ENCODE measurements around the gene MTMR4.
"Not testable (repeated sequence)": the region's sequence is repeated elsewhere in the genome, so short reads cannot be mapped to it uniquely, and the experiment has no call there.

Gene MTMR4

DNA sequence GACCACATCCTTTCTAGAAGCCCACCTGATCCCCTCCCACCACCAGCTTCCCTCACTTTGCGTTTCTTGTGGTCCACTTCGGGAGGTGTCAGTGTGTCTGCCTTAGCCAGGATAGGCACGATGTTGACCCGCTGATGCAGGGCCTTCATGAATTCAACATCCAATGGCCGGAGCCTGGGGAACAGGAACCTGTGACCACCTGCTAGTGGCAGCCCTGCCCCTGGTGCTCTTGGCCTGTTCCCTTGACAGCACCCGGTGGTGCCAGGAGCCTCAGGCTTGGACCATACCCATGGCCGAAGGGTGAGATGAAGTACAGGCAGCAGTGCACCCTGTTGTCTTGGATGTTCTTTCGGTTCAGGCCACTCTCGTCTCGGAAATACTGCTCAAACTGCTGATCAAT lies 7.2 kb upstream of the MTMR4 start:
- no peak for DNase-seq

DNA sequence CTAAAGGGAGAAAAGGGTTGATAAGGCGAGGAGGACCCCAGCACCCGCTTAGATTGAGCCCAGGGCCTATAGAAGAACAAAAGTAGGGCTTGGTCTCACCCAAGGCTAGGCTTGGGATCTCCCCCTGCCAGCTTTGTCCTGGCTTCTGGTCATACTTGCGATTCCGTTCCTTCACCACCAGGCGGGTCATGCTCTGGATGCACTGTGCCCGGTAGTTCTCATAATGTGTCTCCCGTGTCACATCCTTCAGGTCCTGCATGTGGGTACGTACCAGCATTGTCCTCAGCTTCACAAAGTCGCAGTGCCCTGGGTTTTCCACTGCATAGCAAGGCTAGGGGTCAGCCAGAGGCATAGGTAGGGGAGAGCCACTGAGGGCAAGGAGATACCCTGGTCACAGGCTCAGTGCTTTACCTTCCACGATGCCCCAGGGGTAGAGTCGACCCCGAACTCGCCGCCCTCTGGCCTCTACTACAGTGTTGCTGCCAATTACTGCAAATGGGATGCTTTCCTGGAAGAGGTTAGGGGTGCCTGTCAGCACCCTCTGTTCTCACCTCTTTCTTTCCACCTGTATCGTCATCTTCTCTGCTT lies 6.5 kb upstream of the MTMR4 start:
- no peak for DNase-seq

- peak; percentile 100 for DNase-seq
Observed at GRCh38 chr17:58517928-58518609, 3.6 kb upstream of the MTMR4 start.

DNA sequence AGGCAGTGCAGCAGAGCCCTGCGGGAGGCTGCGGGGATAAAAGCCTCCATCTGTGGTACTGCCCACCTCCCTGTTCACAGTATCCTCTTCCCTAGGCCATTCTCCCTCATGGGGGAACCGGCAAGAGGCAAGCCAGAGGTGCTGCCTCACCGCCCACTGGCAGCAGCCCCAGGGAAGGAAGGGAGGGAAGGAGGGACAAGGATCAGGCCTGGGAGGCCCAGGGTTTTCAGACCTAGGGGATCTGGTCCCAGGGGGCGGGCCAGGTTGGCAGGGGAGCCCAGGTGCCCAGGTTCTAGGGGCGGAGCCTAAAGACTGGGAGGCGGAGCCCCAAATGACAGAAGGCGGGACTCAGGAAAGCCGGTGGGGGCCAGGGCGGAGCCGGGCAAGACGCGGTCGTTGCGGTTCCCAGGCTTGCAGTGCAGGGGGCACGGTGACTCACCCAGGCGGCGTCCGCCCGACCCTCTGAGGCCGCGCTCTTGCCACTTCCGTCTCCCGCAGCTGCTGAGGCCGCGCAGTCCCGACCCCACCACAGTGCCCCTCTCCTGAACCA lies 3.0 kb upstream of the MTMR4 start:
- DNase-seq = no peak

GRCh38 chr17:58516644-58517377 lies 2.4 kb upstream of the MTMR4 start:
- DNase-seq = no peak

DNA sequence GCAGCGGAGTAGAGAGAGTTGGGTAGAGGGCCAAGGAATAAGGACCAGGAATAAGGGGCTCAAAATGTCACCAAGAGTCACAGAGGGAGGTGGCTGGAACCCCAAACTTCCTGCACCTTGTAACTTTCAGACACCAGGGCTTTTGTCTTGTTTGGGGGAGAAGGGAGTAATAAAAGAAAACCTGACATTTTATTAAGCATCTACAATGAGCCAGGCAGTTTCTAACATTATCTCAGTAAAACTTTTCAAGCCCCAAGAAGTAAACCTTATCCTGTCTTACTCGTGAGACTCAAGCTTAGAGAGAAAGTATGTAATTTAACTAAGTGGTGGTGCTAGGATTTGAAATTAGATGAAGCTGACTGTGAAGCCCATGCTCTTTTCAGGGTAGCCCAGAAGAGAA lies 848 bp upstream of the MTMR4 start:
- DNase-seq = no peak

DNA sequence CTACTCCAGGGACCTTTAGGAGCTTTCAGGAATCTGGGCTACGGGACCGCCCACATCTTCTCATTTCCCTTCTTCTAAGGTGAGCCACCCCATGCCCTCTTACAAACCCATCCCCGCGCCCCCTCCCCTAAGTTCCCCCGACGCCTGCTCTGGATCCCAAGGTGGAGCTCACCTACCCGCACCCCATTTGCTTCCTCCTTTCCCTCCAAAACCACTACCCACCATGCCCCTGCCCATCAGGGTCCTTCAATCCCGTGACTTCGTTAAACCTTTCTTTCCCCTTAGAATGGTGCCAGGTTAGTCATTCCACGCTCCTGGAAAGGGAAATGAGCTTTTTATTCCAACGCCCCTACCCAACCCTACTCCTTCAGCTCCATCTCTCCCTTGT lies 326 bp upstream of the MTMR4 start:
- no peak for DNase-seq

GRCh38 chr17:58513267-58513964 lies 1.0 kb downstream of the MTMR4 start:
- DNase-seq = no peak

DNA sequence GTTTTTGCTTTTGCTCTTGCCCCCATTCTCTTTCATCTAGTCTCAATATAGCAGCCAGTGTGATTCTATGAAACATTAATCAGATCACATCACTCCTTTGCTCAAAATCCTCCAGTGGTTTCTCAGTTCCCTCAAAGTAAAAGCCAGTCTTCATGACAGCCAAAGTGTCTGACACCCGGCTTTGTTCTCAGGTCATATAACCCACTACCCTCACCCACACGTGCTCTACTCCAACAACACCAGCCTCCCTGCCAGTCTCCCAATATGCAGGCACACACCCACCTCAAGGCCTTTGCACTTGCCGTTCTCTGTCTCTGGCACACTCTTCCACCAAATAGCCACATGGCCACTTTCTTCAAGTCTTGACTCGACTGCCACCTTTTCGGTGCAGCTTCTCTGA lies 4.4 kb downstream of the MTMR4 start:
- DNase-seq = no peak

DNA sequence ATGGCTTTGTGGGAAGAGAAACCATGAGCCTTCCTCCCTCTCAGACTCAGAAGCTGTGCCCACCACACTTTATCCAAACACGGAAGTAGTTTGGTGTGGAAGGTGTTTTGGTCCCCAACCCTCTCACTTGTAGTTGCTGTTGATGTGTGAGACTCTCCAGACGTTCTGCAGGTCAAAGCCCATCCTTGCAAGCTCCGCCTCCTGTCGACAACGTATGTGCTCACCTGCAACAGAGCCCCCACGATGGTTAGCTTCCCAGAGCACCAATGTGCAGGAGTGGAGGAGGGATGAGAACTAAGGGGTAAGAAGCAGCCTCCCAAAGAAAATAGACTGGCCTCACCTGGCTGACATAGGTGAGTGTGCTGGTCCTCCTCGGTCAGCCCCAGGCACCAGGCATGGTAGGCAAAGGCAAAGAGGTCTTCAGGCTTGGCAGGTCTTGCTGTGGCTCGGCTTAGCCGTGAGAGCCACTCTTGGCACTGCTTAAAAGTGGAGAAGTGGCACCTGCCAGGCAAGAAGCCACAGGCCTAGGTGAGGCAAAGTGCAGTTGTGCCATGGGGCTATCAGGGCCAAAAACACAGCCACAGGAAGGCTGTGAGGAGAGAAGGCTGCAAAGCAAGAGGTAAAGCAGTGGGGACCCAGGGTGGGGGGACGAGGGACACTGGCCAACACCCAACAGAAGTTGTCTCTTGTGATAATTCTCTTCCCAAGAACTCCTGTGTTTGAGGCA lies 5.9 kb downstream of the MTMR4 start:
- no peak for DNase-seq

DNA sequence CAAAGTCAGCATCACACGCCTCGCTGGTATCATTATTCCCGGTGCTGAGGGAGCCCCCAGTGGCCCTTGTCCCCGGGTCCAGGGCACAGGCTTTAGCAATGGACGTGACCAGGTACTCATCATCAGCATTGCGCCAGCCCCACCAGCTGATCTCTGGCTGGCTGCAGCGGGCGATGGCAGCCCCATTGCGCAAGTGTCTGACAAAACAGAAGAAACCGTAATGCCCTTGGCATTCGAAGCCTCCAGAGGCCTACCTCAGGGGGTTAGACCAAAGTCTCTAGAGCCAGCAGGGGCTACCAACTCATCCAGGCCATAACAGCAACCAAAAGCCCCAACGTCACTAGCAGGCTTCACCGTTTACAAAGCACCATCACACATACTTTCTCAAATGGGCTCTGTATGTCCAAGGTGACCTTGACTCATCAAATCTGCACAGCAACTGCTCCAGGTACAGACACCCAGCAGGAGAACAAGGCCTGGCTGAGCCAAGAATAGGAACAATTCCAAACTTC lies 7.3 kb downstream of the MTMR4 start:
- no peak for DNase-seq

DNA sequence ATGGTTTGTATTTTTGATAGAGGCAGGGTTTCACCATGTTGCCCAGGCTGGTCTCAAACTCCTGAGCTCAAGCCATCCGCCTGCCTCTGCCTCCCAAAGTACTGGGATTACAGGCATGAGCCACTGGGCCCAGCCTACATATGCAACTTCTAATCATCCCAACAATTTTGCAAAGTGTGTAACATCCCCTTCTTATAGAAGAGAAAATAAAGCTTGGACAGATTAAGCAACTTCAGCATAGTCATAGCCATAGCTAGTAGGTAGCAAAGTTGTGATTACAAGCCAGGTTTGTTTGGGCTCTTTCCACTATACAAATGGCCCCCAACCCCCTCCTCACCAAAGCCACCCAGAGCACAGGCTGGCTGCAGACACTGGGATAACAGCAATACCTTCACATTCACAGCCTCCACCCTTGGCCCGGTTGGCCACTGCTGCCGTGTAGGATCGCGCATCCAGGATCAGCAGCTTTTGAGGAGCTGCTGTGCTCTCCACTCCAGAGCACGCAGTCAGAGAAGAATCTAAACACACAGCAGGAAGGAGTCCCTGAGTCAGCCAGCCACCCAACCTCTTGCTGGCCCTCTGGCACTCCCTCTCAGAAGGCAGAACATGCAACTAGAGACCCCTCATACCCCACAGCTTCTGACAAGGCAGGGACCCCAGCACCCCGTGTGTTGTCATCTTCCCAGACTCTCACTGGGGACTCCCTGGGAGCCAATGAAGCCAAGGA lies 7.9 kb downstream of the MTMR4 start:
- no peak for DNase-seq

DNA sequence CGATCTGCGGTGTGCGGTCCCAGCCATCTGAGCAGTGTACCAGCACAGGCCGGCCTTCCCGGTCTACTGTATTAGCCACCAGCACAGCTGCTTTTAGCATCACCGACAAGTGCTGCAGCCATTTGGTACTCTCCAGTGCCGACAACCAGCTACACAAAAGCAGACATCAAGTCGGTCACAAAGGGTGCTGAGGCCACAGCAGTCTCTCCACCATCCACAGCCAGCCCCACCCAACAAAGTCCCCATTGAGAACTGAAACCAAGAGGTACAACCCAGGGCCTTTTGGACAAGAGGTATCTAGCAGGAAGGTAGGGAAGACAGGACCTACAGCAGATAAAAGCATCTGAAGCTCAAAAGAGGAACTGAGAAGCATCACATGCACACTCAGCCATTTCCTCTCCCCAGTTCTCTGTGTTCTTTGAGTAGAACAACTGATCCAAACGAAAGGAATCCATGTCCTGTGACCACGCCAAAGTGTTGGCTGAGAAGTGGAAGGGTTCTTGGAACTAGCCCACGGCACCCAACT lies 9.5 kb downstream of the MTMR4 start:
- DNase-seq = no peak

GRCh38 chr17:58503866-58504265 lies 10.6 kb downstream of the MTMR4 start:
- no peak for DNase-seq

DNA sequence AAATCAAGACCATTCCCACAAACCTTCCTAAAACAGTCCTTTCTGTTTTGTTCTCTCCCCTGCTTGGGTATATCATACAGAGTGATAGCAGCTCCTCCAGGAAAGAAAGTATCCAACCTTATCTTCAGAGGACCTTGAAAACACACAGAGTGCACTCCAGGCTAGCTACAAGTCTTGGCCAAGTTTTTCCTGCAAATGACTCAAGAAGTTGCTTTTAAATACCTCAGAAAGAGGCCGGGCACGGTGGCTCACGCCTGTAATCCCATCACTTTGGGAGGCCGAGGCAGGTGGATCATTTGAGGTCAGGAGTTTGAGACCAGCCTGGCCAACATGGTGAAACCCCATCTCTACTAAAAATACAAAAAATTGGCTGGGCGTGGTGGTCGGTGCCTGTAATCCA lies 11.3 kb downstream of the MTMR4 start:
- DNase-seq = not testable (repeated sequence)

GRCh38 chr17:58501451-58501850 lies 13.0 kb downstream of the MTMR4 start:
- no peak for DNase-seq

DNA sequence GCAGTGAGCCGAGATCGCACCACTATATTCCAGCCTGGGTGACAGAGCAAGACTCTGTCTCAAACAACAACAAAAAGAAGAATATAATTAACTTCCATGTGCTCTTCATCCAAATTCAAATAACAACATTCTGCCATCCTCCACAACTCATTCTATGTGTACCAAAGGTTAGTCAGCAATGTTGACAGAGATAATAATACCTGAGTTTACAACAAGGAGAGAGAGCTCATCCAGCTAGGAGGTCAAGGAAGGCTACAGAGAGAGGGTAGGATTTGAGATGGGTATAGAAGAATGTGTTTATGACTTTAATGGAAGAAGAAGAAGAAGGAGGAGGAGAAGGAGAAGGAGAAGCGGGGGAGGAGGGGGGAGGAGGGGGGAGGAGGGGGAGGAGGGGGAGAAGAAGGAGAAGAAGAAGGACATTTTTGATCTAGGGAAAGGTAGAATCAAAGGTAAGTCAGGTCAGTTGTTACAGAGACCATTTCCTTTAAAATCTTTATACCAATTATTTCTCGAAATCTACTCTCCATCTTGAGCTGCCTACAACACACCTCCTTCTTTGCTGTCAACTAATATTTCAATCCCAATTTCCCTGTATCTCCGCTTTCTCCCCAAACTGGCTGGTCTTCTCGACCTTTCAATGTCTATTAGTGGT lies 16.1 kb downstream of the MTMR4 start:
- no peak for DNase-seq

- no peak for DNase-seq
Observed at GRCh38 chr17:58493506-58493905, 20.9 kb downstream of the MTMR4 start.

- no peak for DNase-seq
Observed at GRCh38 chr17:58492238-58493121, 22.0 kb downstream of the MTMR4 start.

GRCh38 chr17:58491510-58492045 lies 22.9 kb downstream of the MTMR4 start:
- DNase-seq = no peak

Measured in central memory CD4-positive, alpha-beta T cell (primary cell).